ENCODE data around the gene DQX1. TPM values are rescaled to one million over a fixed set of nuclear protein-coding genes. Genes with fewer than 3 reads are reported as not detected.

The DQX1 gene
- total and polyA plus RNA-seq, 9 of the 15 experiments (the other 6 are each of a cell fraction or from before 2014, with no cell fraction given), result 0.04 to 0.38 (median 0.18) TPM; not detected in 1

- TF ChIP-seq CREB3L1 (IDR thresholded peaks at IDR 0.05; ENCODE audit: borderline replicate concordance, low read depth) (peak; percentile 40; the same call in 1 of the 2 replicates), GTF2A2 (tag; IDR thresholded peaks at IDR 0.05) (no peak), POLR2A (conservative IDR thresholded peaks at IDR 0.05) (peak; percentile 55), MAFK (IDR thresholded peaks at IDR 0.05; ENCODE audit: low read length) (0 out of 2 replicates have a peak, but pooled peaks have one; percentile 11), ZNF263 (CRISPR knock-in tag; IDR thresholded peaks at IDR 0.05; ENCODE audit: borderline replicate concordance) (no peak), ZNF239 (CRISPR knock-in tag; IDR thresholded peaks at IDR 0.05) (no peak), SPI1 (IDR thresholded peaks at IDR 0.05; ENCODE audit: borderline replicate concordance, low read depth, low read length) (peak; percentile 54; the same call in 1 of the 2 replicates), NR0B1 (IDR thresholded peaks at IDR 0.05; ENCODE audit: partially characterized antibody) (no peak), IRF1 (CRISPR knock-in tag; IDR thresholded peaks at IDR 0.05; ENCODE audit: borderline replicate concordance) (no peak), MEF2A (IDR thresholded peaks at IDR 0.05; ENCODE audit: control insufficient read depth, low read depth, low read length) (no peak), XRCC4 (IDR thresholded peaks at IDR 0.05; ENCODE audit: extremely low read depth, insufficient read depth, insufficient read length) (no peak), CEBPB (tag; IDR thresholded peaks at IDR 0.05) (no peak), KAT7 (CRISPR knock-in tag; IDR thresholded peaks at IDR 0.05; ENCODE audit: borderline replicate concordance) (no peak), ZNF655 (CRISPR knock-in tag; IDR thresholded peaks at IDR 0.05) (no peak), SNRNP70 (optimal IDR thresholded peaks at IDR 0.05; ENCODE audit: low read depth, low read length) (no peak), ILF3 (IDR thresholded peaks at IDR 0.05; ENCODE audit: borderline replicate concordance) (peak; percentile 67; the same call in 1 of the 2 replicates), ZNF766 (CRISPR knock-in tag; conservative IDR thresholded peaks at IDR 0.05) (0 out of 2 replicates have a peak, but pooled peaks have one; percentile 37), TRIM28 (IDR thresholded peaks at IDR 0.05) (peak; percentile 97), ATF3 (IDR thresholded peaks at IDR 0.05) (no peak), ATF3 (CRISPR knock-in tag; conservative IDR thresholded peaks at IDR 0.05) (no peak), NRF1 (conservative IDR thresholded peaks at IDR 0.05 in 1 of 2, IDR thresholded peaks at IDR 0.05 in 1 of 2) (peak; percentile 79 to 83), ATF1 (CRISPR knock-in tag; IDR thresholded peaks at IDR 0.05) (no peak), ATF1 (tag; IDR thresholded peaks at IDR 0.05) (peak; percentile 69), KLF10 (CRISPR knock-in tag; IDR thresholded peaks at IDR 0.05) (no peak)
Observed at GRCh38 chr2:74525717-74526648, at the start of gene DQX1 (continued).

Data from K562 (cell line).